CD4-positive, CD25-positive, alpha-beta regulatory T cell (primary cell): ENCODE results near the gene OBP2B. TPM values are rescaled to one million over a fixed set of nuclear protein-coding genes. Genes with fewer than 3 reads are reported as not detected.

Source experiments
- ATAC-seq, 2 donors: fragments of 150-1000 bp; cut with Tn5 transposase; one replicate each; pipeline ENCODE4 v1.10.0; 2021; ENCODE audit warnings: low read depth in 2 of 2, moderate number of reproducible peaks in 2 of 2, moderate library complexity in 1 of 2
- DNase-seq, 3 donors: peaks; one replicate each; pipeline versions ENCODE4 v3.0.0 to v3.0.0-alpha.2; 2012 to 2022; ENCODE audit warnings: mixed read lengths in 1 of 3
- H3K27ac ChIP-seq: one replicate; pipeline ENCODE4 v1.7.0; 2013; ENCODE audit warnings: mild to moderate bottlenecking, low read length; ENCODE audit not compliant: insufficient read depth, poor library complexity, severe bottlenecking
- H3K27me3 ChIP-seq: one replicate; pipeline ENCODE4 v1.7.0; 2013; ENCODE audit warnings: low read length; ENCODE audit not compliant: control insufficient read depth, insufficient read depth
- H3K36me3 ChIP-seq: one replicate; pipeline ENCODE4 v1.7.0; 2013; ENCODE audit warnings: mild to moderate bottlenecking, low read length, moderate library complexity; ENCODE audit not compliant: control insufficient read depth, insufficient read depth
- H3K4me1 ChIP-seq: 2 replicates; pipeline ENCODE4 v1.7.0; 2013; ENCODE audit warnings: mild to moderate bottlenecking, low read length; ENCODE audit not compliant: insufficient read depth, control insufficient read depth, poor library complexity, severe bottlenecking
- H3K4me3 ChIP-seq: one replicate; pipeline ENCODE4 v1.7.0; 2013; ENCODE audit warnings: low read depth, mild to moderate bottlenecking, low read length, moderate library complexity
- H3K9me3 ChIP-seq, 2 experiments: 1 replicate in 1 of 2; 2 replicates in 1 of 2; pipeline ENCODE4 v1.7.0; 2013; ENCODE audit warnings: low read length in 2 of 2, mild to moderate bottlenecking in 1 of 2, moderate library complexity in 1 of 2; ENCODE audit not compliant: control insufficient read depth in 2 of 2
- H3K27ac Mint-ChIP-seq, 3 donors: one replicate each; pipeline ENCODE4 v1.8.0; 2020 to 2022; ENCODE audit warnings: mild to moderate bottlenecking in 3 of 3, mixed read lengths in 3 of 3, moderate library complexity in 2 of 3
- H3K27me3 Mint-ChIP-seq: one replicate; pipeline ENCODE4 v1.8.0; 2022; ENCODE audit warnings: mild to moderate bottlenecking, mixed read lengths
- H3K36me3 Mint-ChIP-seq: one replicate; pipeline ENCODE4 v1.8.0; 2020; ENCODE audit warnings: mixed read lengths
- H3K4me1 Mint-ChIP-seq, 4 donors: one replicate each; pipeline ENCODE4 v1.8.0; 2020 to 2022; ENCODE audit warnings: mixed read lengths in 4 of 4, mild to moderate bottlenecking in 1 of 4
- H3K4me3 Mint-ChIP-seq, 4 donors: one replicate each; pipeline ENCODE4 v1.8.0; 2020 to 2022; ENCODE audit warnings: mild to moderate bottlenecking in 4 of 4, mixed read lengths in 4 of 4, moderate library complexity in 3 of 4
- H3K9me3 Mint-ChIP-seq, 7 donors: one replicate each; pipeline ENCODE4 v1.8.0; 2020 to 2022; ENCODE audit warnings: mixed read lengths in 7 of 7, mild to moderate bottlenecking in 3 of 7, moderate library complexity in 2 of 7
- polyA plus RNA-seq, 4 donors: library from polyadenylated mRNA; unstranded; fragments of 300-500 nt; fragmentation: Illumina TruSeq; gene quantifications; one replicate each; pipeline ENCODE4 v1.2.3, GENCODE V29; 2021
- total RNA-seq: library from RNA; stranded (reverse); gene quantifications from one replicate; pipeline ENCODE4 v1.2.3, GENCODE V29; 2022

The OBP2B gene
- total and polyA plus RNA-seq, 5 donors from 2014 or later: not detected

DNA sequence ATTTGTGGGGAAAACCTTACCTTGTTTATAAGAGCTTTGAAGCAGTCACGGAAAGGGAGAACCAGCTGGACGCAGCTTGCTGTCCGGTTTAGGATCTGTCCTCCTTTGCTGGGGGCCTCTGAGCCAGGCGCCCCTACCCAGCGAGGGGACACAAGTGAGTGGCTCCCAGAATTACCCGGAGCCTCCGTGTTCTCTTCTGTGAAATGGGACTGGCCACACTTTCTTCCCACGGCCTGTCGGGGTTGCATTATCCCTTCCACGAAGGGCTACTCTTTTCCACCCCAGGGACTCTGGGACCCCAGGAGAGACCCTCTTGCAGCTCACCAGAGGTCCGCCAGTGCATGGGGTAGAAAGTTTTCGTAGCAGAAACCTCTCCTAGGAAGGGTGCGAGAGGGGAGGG, 44.9 kb downstream of the OBP2B start:
- Histone ChIP-seq H3K4me1 (peaks cover 7% of the 10 kb centered on the region), H3K9me3 (no peaks in the 10 kb centered on the region), H3K4me3 (no peak overlapping the region), H3K27me3 (no peaks in the 10 kb centered on the region), H3K36me3 (no peaks in the 10 kb centered on the region), H3K27ac (no peak overlapping the region)
- peak overlapping the region in 3 of 4 donors; percentile 43 to 80 (median 50) for H3K4me3 Mint-ChIP-seq
- DNase-seq: no peak
- peaks cover 0 to 14% (median 4%) of the 10 kb centered on the region in 4 donors for H3K4me1 Mint-ChIP-seq
- no peaks in the 10 kb centered on the region for H3K36me3 Mint-ChIP-seq
- no peak overlapping the region for H3K27ac Mint-ChIP-seq
- no peak for ATAC-seq
- H3K9me3 Mint-ChIP-seq: peaks cover 0 to 3% (median 0%) of the 10 kb centered on the region in 7 donors
- H3K27me3 Mint-ChIP-seq: peaks cover 9% of the 10 kb centered on the region

DNA sequence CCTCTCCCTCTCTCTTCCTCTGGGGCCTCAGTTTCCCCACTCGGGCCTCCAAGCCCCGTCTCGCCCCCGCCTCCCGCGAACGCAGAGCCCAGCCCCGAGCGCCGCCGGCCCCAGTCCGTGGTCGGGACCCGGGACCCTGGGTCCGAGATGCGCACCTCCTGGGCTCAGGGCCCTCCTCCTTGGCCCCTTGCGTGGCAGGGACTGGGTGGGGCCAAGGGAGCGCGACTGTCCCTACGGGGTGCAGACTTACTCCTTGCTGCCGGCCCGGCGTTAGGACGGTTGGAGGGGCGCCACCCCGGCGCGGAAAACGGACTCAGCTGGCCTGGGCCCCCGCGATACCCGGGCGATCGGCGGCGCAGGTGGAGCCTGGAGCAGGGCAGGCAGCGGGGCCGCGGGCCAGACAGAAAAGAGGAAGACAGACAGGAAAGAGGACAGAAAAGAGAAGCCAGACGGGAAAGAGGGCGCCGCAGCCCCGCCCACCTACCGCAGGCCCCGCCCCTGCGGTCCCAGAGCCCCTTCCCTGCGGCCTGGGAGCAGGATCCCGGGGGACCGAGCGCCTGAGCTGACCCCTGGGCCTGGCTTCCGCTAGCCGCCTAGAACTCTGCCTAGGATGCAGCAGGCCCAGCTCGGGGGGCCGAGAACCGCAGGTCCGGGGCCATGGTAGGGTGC, 45.4 kb downstream of the OBP2B start, which contains the start of gene GBGT1:
Gene GBGT1 (minus strand): TSS at position 411 of the 669 bp plus-strand sequence. CDS start 1,502 bp downstream, outside the sequence.
- ATAC-seq (peak in 1 of 2 donors; percentile 21), DNase-seq (peak in 1 of 3 donors; percentile 21)
- H3K27ac ChIP-seq: no peak within 1 kb of the TSS
- Mint-ChIP-seq H3K27me3 (peaks cover 9% of the 10 kb centered on the region), H3K36me3 (no peaks in the 10 kb centered on the region), H3K4me3 (peak within 1 kb of the TSS; percentile 53 to 84 (median 76)), H3K4me1 (peaks cover 0 to 14% (median 4%) of the 10 kb centered on the region in 4 donors), H3K27ac (peak within 1 kb of the TSS in 1 of 3 donors; percentile 49), H3K9me3 (peaks cover 0 to 3% (median 0%) of the 10 kb centered on the region in 7 donors)
- no peaks in the 10 kb centered on the region for H3K9me3 ChIP-seq
- H3K36me3 ChIP-seq: no peaks in the 10 kb centered on the region
- no peaks in the 10 kb centered on the region for H3K27me3 ChIP-seq
- peaks cover 7% of the 10 kb centered on the region for H3K4me1 ChIP-seq
- no peak within 1 kb of the TSS for H3K4me3 ChIP-seq

DNA sequence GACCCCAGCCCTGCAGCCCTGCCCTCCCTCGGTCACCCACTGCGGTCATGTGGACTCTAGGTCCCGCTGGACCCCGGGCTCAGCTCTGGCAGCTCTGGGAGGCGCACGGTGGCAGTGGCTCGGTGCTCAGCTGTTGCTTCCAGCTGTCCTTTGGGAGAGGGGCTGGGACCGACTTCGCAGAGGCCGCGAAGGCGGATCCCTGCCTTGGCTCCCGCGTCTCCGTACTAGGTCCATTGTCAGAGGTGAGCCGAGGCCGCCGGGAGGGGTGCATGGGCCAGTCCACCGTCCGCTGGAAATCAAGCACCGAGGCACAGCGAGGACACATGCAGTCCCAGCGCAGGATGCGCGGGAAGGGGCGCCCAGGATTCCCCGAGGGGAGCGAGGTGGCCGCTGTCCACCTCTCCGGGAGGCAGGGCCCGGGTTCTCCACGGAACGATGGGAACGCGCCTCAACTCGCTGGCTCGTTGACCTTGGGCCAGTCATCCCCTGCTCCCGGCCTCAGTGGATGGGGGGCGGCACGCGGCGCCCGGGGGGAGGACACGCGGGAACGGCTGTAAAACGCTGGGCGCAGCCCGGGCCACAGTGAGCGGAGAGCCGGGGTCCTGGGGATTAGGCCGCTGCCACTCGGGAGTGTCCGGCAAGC, 46.1 kb downstream of the OBP2B start:
- H3K36me3 ChIP-seq: no peaks in the 10 kb centered on the region
- no peaks in the 10 kb centered on the region for H3K27me3 ChIP-seq
- no peak overlapping the region for H3K27ac ChIP-seq
- H3K9me3 ChIP-seq: no peaks in the 10 kb centered on the region
- Mint-ChIP-seq H3K4me3 (peak overlapping the region in 2 of 4 donors; percentile 35 to 57), H3K9me3 (peaks cover 0 to 3% (median 0%) of the 10 kb centered on the region in 7 donors), H3K27ac (no peak overlapping the region), H3K36me3 (no peaks in the 10 kb centered on the region), H3K27me3 (peaks cover 9% of the 10 kb centered on the region), H3K4me1 (peaks cover 0 to 14% (median 4%) of the 10 kb centered on the region in 4 donors)
- DNase-seq: no peak
- ATAC-seq: no peak
- peaks cover 7% of the 10 kb centered on the region for H3K4me1 ChIP-seq
- H3K4me3 ChIP-seq: no peak overlapping the region

- no peak overlapping the region for H3K27ac ChIP-seq
- DNase-seq: no peak
- peak overlapping the region in 2 of 3 donors; percentile 32 to 77 for H3K27ac Mint-ChIP-seq
Observed at GRCh38 chr9:133161547-133161950, 47.5 kb downstream of the OBP2B start.

DNA sequence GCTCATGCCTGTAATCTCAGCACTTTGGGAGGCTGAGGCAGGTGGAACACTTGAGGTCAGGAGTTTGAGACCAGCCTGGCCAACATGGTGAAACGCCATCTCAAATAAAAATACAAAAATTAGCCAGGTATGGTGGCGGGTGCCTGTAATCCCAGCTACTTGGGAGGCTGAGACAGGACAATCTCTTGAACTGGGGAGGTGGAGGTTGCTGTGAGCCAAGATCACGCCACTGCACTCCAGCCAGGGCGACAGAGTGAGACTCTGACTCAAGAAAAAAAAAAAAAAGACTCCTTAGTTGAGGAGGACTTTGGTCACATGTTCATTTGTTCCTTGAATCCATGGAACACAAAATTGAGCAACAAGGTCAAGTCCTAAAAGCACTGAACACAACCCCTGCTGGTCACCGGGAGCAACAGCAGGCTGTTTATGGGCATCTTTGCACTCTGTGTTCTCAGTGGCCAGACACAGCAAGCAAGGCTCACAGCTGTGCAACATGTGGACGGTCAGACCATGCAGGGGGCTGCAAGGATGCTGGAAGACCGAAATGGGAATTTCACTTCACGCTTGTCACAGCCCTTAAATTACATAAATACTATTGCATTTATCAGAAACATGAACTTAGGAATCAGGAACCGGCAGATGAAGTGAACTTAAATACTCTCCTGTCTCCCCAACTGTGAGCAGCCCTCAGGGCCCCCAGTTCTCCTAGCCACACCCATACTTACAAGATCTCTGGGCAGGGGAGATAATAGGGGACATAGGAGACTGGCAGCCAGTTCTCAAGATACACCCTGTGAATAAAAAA, 48.1 kb downstream of the OBP2B start:
- Histone ChIP-seq H3K4me3 (no peak overlapping the region), H3K9me3 (no peaks in the 10 kb centered on the region), H3K27me3 (no peaks in the 10 kb centered on the region), H3K36me3 (no peaks in the 10 kb centered on the region), H3K4me1 (peaks cover 7% of the 10 kb centered on the region), H3K27ac (no peak overlapping the region)
- Mint-ChIP-seq H3K4me1 (peaks cover 0 to 14% (median 4%) of the 10 kb centered on the region in 4 donors), H3K27ac (peak overlapping the region in 1 of 3 donors; percentile 48), H3K27me3 (peaks cover 5% of the 10 kb centered on the region), H3K4me3 (peak overlapping the region; percentile 1 to 62 (median 39)), H3K36me3 (no peaks in the 10 kb centered on the region), H3K9me3 (peaks cover 0 to 3% (median 0%) of the 10 kb centered on the region in 7 donors)
- ATAC-seq (peak; percentile 43 to 67), DNase-seq (peak; percentile 30 to 61 (median 44))

More at GRCh38 chr9:133161547-133161950, 47.5 kb downstream of the OBP2B start:
- Histone ChIP-seq H3K27me3 (no peaks in the 10 kb centered on the region), H3K9me3 (no peaks in the 10 kb centered on the region), H3K4me1 (peaks cover 7% of the 10 kb centered on the region), H3K36me3 (no peaks in the 10 kb centered on the region), H3K4me3 (no peak overlapping the region)
- no peaks in the 10 kb centered on the region for H3K36me3 Mint-ChIP-seq
- H3K4me1 Mint-ChIP-seq: peaks cover 0 to 14% (median 4%) of the 10 kb centered on the region in 4 donors
- no peak for ATAC-seq
- H3K4me3 Mint-ChIP-seq: peak overlapping the region in 3 of 4 donors; percentile 36 to 80 (median 66)
- H3K9me3 Mint-ChIP-seq: peaks cover 0 to 3% (median 0%) of the 10 kb centered on the region in 7 donors
- peaks cover 5% of the 10 kb centered on the region for H3K27me3 Mint-ChIP-seq

DNA sequence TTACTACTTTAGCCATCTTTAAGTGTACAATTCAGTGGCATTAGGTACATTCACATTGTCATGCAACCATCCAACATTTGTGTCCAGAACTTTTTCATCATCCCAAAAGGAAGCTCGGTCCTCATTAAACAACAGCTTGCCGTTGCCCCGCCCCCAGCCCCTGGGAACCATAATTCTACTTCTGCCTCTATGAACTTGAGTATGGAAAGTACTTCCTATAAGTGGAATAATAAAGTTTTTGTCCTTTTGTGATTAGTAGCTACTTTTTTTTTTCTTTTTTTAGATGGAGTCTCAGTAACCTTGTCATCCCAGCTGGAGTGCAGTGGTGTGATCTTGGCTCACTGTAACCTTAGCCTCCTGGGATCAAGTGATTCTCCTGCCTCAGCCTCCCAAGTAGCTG, 50.4 kb downstream of the OBP2B start:
- Mint-ChIP-seq H3K4me3 (no peak overlapping the region), H3K9me3 (peaks cover 0 to 2% (median 0%) of the 10 kb centered on the region in 7 donors), H3K27ac (no peak overlapping the region), H3K36me3 (no peaks in the 10 kb centered on the region), H3K27me3 (peaks cover 5% of the 10 kb centered on the region), H3K4me1 (peaks cover 0 to 11% (median 4%) of the 10 kb centered on the region in 4 donors)
- Histone ChIP-seq H3K36me3 (no peaks in the 10 kb centered on the region), H3K4me1 (peaks cover 7% of the 10 kb centered on the region), H3K27me3 (no peaks in the 10 kb centered on the region), H3K9me3 (no peaks in the 10 kb centered on the region), H3K4me3 (no peak overlapping the region), H3K27ac (no peak overlapping the region)
- ATAC-seq: no peak
- no peak for DNase-seq
